ENCODE data around the gene SORL1.
A peak's percentile ranks its signal among the peaks of the same experiment; 100 is the strongest.

Gene SORL1

GRCh38 chr11:121427400-121427744, 24.7 kb upstream of the SORL1 start:
- DNase-seq (ENCODE audit: low read depth), result no peak
- TF ChIP-seq, protein P1, sequence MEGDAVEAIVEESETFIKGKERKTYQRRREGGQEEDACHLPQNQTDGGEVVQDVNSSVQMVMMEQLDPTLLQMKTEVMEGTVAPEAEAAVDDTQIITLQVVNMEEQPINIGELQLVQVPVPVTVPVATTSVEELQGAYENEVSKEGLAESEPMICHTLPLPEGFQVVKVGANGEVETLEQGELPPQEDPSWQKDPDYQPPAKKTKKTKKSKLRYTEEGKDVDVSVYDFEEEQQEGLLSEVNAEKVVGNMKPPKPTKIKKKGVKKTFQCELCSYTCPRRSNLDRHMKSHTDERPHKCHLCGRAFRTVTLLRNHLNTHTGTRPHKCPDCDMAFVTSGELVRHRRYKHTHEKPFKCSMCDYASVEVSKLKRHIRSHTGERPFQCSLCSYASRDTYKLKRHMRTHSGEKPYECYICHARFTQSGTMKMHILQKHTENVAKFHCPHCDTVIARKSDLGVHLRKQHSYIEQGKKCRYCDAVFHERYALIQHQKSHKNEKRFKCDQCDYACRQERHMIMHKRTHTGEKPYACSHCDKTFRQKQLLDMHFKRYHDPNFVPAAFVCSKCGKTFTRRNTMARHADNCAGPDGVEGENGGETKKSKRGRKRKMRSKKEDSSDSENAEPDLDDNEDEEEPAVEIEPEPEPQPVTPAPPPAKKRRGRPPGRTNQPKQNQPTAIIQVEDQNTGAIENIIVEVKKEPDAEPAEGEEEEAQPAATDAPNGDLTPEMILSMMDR (conservative IDR thresholded peaks at IDR 0.05; ENCODE audit: control insufficient read depth, insufficient read depth, low read depth, low read length), result no peak
- no peak overlapping the region for H3K4me3 ChIP-seq (ENCODE audit: control insufficient read depth, low read depth, low read length)

DNA sequence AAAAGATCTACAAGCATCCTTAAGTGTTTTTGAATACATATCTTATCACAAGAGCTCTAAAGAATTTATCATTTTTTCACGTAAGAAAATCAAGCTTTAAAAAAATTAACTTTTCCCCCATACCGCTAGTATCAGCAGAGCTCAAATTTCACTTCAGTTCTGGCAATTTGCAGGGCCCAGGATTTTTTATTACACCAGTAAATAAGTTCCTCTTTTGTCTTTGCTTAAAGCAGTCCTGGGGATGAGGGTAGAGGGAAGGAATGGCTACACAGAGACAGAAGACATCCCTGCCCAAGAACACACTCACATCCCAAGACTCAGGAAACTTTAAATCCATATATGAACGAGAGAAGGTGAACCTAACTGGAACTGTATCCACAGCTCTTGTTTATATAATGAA, 22.6 kb upstream of the SORL1 start:
- TF ChIP-seq, protein P1 (conservative IDR thresholded peaks at IDR 0.05; ENCODE audit: control insufficient read depth, insufficient read depth, low read depth, low read length), result no peak
- no peak for DNase-seq (ENCODE audit: low read depth)
- no peak overlapping the region for H3K4me3 ChIP-seq (ENCODE audit: control insufficient read depth, low read depth, low read length)

DNA sequence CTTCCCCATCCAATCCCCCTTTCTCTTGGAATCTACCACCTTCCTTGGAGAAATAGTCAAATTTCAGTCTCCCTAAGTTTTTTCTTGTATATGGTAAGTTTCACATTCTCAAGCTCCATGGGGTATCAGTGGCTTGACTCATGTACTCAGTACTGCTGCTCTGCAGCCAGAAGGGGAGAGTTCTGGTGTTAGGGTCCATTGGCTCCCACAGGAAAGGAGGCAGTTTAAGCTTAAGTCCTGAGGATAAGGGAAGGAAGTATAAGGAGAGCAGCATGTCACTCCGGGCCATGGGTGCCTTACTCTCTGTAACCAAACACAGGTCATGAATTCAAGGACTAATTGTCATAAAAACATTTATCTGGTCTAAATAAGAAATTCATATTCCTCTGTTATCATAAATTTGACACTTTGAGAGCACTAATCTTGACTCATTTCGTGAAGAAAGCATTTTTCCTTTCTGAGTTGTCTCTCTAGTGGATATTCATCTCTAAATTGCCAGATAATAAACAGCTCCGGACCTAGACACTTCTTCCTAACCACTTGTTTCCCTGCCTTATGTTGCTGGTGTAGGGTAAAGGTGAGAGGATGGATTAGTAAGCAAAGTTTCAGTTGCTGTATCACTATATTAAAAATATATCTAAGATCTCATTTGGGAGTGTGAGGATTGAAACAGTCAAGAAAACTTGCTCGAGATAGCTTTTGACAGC, 20.1 kb upstream of the SORL1 start:
- no peak overlapping the region for H3K4me3 ChIP-seq (ENCODE audit: control insufficient read depth, low read depth, low read length)
- TF ChIP-seq, protein P1 (conservative IDR thresholded peaks at IDR 0.05; ENCODE audit: control insufficient read depth, insufficient read depth, low read depth, low read length), result no peak
- DNase-seq (ENCODE audit: low read depth), result no peak

DNA sequence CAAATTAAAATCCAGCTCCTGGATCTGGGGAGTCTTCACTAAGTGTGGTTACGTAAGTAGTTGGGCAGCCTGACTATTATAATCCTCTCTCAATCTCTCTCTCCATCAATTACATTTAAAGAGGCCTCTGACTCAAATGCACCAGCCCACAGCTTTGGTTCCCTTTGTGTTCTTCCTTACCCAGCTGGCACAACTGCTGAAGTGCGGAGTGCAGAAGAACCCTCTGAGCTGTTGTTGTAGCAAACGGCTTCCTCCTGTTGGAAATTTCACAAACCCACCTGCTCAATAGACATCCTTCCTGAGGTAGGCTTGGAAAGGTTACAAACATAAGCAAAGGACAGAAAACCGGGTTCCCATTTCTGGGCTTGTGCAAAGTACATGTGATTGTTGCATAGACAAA, 17.0 kb upstream of the SORL1 start:
- DNase-seq (ENCODE audit: low read depth), result no peak
- TF ChIP-seq, protein P1 (conservative IDR thresholded peaks at IDR 0.05; ENCODE audit: control insufficient read depth, insufficient read depth, low read depth, low read length), result no peak
- no peak overlapping the region for H3K4me3 ChIP-seq (ENCODE audit: control insufficient read depth, low read depth, low read length)

DNA sequence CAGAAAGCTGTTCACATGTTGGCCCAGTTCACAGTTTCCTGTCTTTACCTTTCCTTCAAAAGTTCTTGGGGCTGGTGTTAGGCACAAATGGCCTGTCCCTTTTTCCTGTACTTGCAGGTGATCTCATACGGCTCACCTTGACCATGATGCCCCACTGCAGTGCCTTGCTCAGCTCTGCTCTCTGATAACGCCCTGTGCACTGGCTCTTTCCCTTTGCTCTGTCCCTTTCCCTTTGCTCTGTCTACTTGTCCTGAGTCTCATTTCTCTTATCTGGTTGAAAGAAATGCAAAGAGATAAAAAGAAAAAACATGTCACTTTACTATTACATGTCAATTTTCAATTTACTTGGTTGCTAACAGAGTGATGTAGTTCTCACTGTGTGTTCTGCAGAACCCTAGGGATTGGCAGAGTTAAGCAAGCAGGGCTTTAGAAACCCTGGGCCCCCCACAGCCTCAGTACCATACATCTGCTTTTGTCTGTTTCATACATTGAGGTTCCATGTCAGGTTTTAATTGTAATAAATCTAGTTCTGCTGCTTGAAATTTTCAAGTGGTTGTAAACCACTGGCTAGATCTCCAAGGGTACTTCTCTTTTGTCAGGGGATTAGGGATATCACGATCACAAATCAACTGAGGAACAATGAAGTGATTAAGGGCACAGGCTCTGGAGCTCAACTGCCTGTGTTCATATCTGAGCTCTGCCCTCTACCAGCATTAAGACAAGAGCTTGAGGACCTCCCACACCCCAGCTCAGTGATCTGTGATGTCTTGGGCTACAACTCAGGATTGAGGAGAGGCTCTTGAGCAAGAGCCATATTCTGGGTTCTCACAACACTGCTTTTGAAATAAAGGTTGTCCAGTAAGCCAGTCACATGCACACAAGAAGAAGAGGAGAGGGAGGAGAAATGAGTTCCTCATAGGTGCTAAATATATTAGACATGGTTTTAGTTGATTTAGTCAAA, 16.3 kb upstream of the SORL1 start:
- DNase-seq (ENCODE audit: low read depth), result no peak
- H3K4me3 ChIP-seq (ENCODE audit: control insufficient read depth, low read depth, low read length), result no peak overlapping the region
- TF ChIP-seq, protein P1 (conservative IDR thresholded peaks at IDR 0.05; ENCODE audit: control insufficient read depth, insufficient read depth, low read depth, low read length), result no peak

GRCh38 chr11:121437018-121437685, 15.0 kb upstream of the SORL1 start:
- no peak overlapping the region for H3K4me3 ChIP-seq (ENCODE audit: control insufficient read depth, low read depth, low read length)
- DNase-seq (ENCODE audit: low read depth), result peak; percentile 75
- TF ChIP-seq, protein P1 (conservative IDR thresholded peaks at IDR 0.05; ENCODE audit: control insufficient read depth, insufficient read depth, low read depth, low read length), result no peak

Data from fibroblast of mammary gland (primary cell).